Measurements from ENCODE around the gene ADSS1.

The ADSS1 gene

GRCh38 chr14:104734051-104734587, 10.1 kb downstream of the ADSS1 start:
- Histone ChIP-seq H3K79me2 (ENCODE audit: insufficient read depth, low read length) (no peaks in the 10 kb centered on the region), H3K4me2 (ENCODE audit: low read length) (no peak overlapping the region), H3F3A (ENCODE audit: insufficient read depth, low read length) (no peaks in the 10 kb centered on the region), H3K9me2 (ENCODE audit: low read depth, low read length) (no peaks in the 10 kb centered on the region), H3K9ac (ENCODE audit: low read length) (no peak overlapping the region), H2AFZ (ENCODE audit: low read length) (no peak overlapping the region), H3K4me1 (ENCODE audit: insufficient read depth, low read length, severe bottlenecking) (no peaks in the 10 kb centered on the region), H3K27me3 (ENCODE audit: insufficient read depth, low read length) (peaks cover 22% of the 10 kb centered on the region; the same call in 1 of the 2 replicates), H3K36me3 (ENCODE audit: insufficient read depth, low read length) (no peaks in the 10 kb centered on the region), H3K27ac (ENCODE audit: low read depth, low read length, poor library complexity, severe bottlenecking) (no peak overlapping the region), H3K4me3 (ENCODE audit: low read depth, low read length, poor library complexity, severe bottlenecking) (no peak overlapping the region), H4K20me1 (ENCODE audit: insufficient read depth, low read length) (no peaks in the 10 kb centered on the region), H3K9me3 (ENCODE audit: low read length) (no peaks in the 10 kb centered on the region)
- TF ChIP-seq EZH2 (IDR thresholded peaks at IDR 0.05; ENCODE audit: borderline replicate concordance, low read length) (no peak), CTCF (IDR thresholded peaks at IDR 0.05; ENCODE audit: low read length) (no peak)

- Histone ChIP-seq H3K27ac (ENCODE audit: low read depth, low read length, poor library complexity, severe bottlenecking) (no peak overlapping the region), H3K9me2 (ENCODE audit: low read depth, low read length) (no peaks in the 10 kb centered on the region), H3K36me3 (ENCODE audit: insufficient read depth, low read length) (no peaks in the 10 kb centered on the region), H2AFZ (ENCODE audit: low read length) (no peak overlapping the region), H4K20me1 (ENCODE audit: insufficient read depth, low read length) (no peaks in the 10 kb centered on the region), H3K4me1 (ENCODE audit: insufficient read depth, low read length, severe bottlenecking) (no peaks in the 10 kb centered on the region), H3K79me2 (ENCODE audit: insufficient read depth, low read length) (no peaks in the 10 kb centered on the region), H3K9me3 (ENCODE audit: low read length) (no peaks in the 10 kb centered on the region), H3K27me3 (ENCODE audit: insufficient read depth, low read length) (peaks cover 23% of the 10 kb centered on the region; the same call in 1 of the 2 replicates), H3K9ac (ENCODE audit: low read length) (no peak overlapping the region), H3K4me2 (ENCODE audit: low read length) (no peak overlapping the region), H3F3A (ENCODE audit: insufficient read depth, low read length) (no peaks in the 10 kb centered on the region), H3K4me3 (ENCODE audit: low read depth, low read length, poor library complexity, severe bottlenecking) (no peak overlapping the region)
- TF ChIP-seq EZH2 (IDR thresholded peaks at IDR 0.05; ENCODE audit: borderline replicate concordance, low read length): no peak
- TF ChIP-seq CTCF (IDR thresholded peaks at IDR 0.05; ENCODE audit: low read length): no peak
Measured at GRCh38 chr14:104734601-104734990, 10.6 kb downstream of the ADSS1 start.

- no peaks in the 10 kb centered on the region for H3F3A ChIP-seq (ENCODE audit: insufficient read depth, low read length)
- H3K27ac ChIP-seq (ENCODE audit: low read depth, low read length, poor library complexity, severe bottlenecking): no peak overlapping the region
- H3K9ac ChIP-seq (ENCODE audit: low read length): no peak overlapping the region
- TF ChIP-seq CTCF (IDR thresholded peaks at IDR 0.05; ENCODE audit: low read length): no peak
- no peak for TF ChIP-seq EZH2 (IDR thresholded peaks at IDR 0.05; ENCODE audit: borderline replicate concordance, low read length)
- H3K9me2 ChIP-seq (ENCODE audit: low read depth, low read length): no peaks in the 10 kb centered on the region
- H3K27me3 ChIP-seq (ENCODE audit: insufficient read depth, low read length): peaks cover 23% of the 10 kb centered on the region; the same call in 1 of the 2 replicates
- no peaks in the 10 kb centered on the region for H3K79me2 ChIP-seq (ENCODE audit: insufficient read depth, low read length)
- H3K4me3 ChIP-seq (ENCODE audit: low read depth, low read length, poor library complexity, severe bottlenecking): no peak overlapping the region
- no peak overlapping the region for H2AFZ ChIP-seq (ENCODE audit: low read length)
- no peaks in the 10 kb centered on the region for H3K36me3 ChIP-seq (ENCODE audit: insufficient read depth, low read length)
- no peaks in the 10 kb centered on the region for H3K9me3 ChIP-seq (ENCODE audit: low read length)
- no peaks in the 10 kb centered on the region for H3K4me1 ChIP-seq (ENCODE audit: insufficient read depth, low read length, severe bottlenecking)
- no peaks in the 10 kb centered on the region for H4K20me1 ChIP-seq (ENCODE audit: insufficient read depth, low read length)
- H3K4me2 ChIP-seq (ENCODE audit: low read length): no peak overlapping the region
Measured at GRCh38 chr14:104734991-104735779, 11.2 kb downstream of the ADSS1 start.
